DND-41 (cell line): ENCODE measurements around the gene ZNF525.
"Not testable (repeated sequence)": the region's sequence is repeated elsewhere in the genome, so short reads cannot be mapped to it uniquely, and the experiment has no call there.

Experiments used
- EZH2 ChIP-seq: IDR thresholded peaks from 3 replicates; pipeline ENCODE4 v1.6.1; 2012; ENCODE audit warnings: borderline replicate concordance, low read depth, mild to moderate bottlenecking, moderate library complexity, low read length, inconsistent platforms; ENCODE audit not compliant: severe bottlenecking
- TF ChIP-seq, protein P1 (sequence below): IDR thresholded peaks from 2 replicates; pipeline ENCODE4 v1.5.1; 2012; ENCODE audit warnings: borderline replicate concordance, low read length, moderate library complexity, mild to moderate bottlenecking; ENCODE audit not compliant: poor library complexity, severe bottlenecking; ENCODE audit errors: extremely low read depth

DNA sequence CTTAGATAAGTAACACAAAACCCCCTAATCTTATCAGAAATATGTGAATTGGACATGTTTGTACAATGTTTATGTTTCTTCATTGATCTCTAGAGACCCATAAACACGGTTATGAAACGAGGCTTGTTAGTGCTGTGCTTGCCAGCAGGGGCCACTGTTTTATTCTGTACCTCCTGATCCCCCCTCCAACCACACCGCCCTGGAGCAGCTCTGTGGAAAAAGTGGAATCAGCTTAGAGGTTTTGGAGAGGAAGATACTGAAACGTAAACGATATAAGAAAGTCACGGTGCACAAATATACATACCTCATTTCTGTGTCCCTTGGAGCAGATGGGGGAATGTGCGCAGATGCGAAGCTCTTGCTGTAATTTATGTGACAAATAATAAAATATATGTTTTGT lies 58.2 kb downstream of the ZNF525 start:
- TF ChIP-seq, protein P1, sequence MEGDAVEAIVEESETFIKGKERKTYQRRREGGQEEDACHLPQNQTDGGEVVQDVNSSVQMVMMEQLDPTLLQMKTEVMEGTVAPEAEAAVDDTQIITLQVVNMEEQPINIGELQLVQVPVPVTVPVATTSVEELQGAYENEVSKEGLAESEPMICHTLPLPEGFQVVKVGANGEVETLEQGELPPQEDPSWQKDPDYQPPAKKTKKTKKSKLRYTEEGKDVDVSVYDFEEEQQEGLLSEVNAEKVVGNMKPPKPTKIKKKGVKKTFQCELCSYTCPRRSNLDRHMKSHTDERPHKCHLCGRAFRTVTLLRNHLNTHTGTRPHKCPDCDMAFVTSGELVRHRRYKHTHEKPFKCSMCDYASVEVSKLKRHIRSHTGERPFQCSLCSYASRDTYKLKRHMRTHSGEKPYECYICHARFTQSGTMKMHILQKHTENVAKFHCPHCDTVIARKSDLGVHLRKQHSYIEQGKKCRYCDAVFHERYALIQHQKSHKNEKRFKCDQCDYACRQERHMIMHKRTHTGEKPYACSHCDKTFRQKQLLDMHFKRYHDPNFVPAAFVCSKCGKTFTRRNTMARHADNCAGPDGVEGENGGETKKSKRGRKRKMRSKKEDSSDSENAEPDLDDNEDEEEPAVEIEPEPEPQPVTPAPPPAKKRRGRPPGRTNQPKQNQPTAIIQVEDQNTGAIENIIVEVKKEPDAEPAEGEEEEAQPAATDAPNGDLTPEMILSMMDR: peak; percentile 13
- TF ChIP-seq EZH2: not testable (repeated sequence)
